Activated naive CD4-positive, alpha-beta T cell treated with anti-CD3 and anti-CD28 coated beads, Interleukin-2, amount 50 U/mL, for 24 hours (primary cell): Measurements from ENCODE around the gene FCSK.
"Not testable (repeated sequence)": the region's sequence is repeated elsewhere in the genome, so short reads cannot be mapped to it uniquely, and the experiment has no call there.

Experiments
- H3K27ac Mint-ChIP-seq: one replicate; pipeline ENCODE4 v1.8.0; 2021; ENCODE audit warnings: mild to moderate bottlenecking, mixed read lengths
- H3K27me3 Mint-ChIP-seq: one replicate; pipeline ENCODE4 v1.8.0; 2021; ENCODE audit warnings: mixed read lengths
- H3K36me3 Mint-ChIP-seq: one replicate; pipeline ENCODE4 v1.8.0; 2021; ENCODE audit warnings: mixed read lengths
- H3K4me1 Mint-ChIP-seq: one replicate; pipeline ENCODE4 v1.8.0; 2021; ENCODE audit warnings: mixed read lengths
- H3K4me3 Mint-ChIP-seq: one replicate; pipeline ENCODE4 v1.8.0; 2021; ENCODE audit warnings: mild to moderate bottlenecking, mixed read lengths
- H3K9me3 Mint-ChIP-seq: one replicate; pipeline ENCODE4 v1.8.0; 2021; ENCODE audit warnings: mixed read lengths

FCSK gene

GRCh38 chr16:70440009-70440692 lies 14.2 kb upstream of the FCSK start:
- peaks cover 33% of the 10 kb centered on the region for H3K4me1 Mint-ChIP-seq
- H3K27me3 Mint-ChIP-seq: no peaks in the 10 kb centered on the region
- no peak overlapping the region for H3K27ac Mint-ChIP-seq
- no peaks in the 10 kb centered on the region for H3K36me3 Mint-ChIP-seq
- H3K9me3 Mint-ChIP-seq: no peaks in the 10 kb centered on the region
- H3K4me3 Mint-ChIP-seq: peak overlapping the region; percentile 81

- Mint-ChIP-seq H3K27ac (peak overlapping the region; percentile 8), H3K27me3 (no peaks in the 10 kb centered on the region), H3K9me3 (no peaks in the 10 kb centered on the region), H3K36me3 (no peaks in the 10 kb centered on the region), H3K4me3 (peak overlapping the region; percentile 39), H3K4me1 (peaks cover 24% of the 10 kb centered on the region)
Measured at GRCh38 chr16:70441406-70441990, 12.9 kb upstream of the FCSK start.

GRCh38 chr16:70442344-70442743 lies 12.1 kb upstream of the FCSK start:
- H3K27ac Mint-ChIP-seq: no peak overlapping the region
- H3K9me3 Mint-ChIP-seq: no peaks in the 10 kb centered on the region
- no peak overlapping the region for H3K4me3 Mint-ChIP-seq
- peaks cover 16% of the 10 kb centered on the region for H3K4me1 Mint-ChIP-seq
- H3K36me3 Mint-ChIP-seq: no peaks in the 10 kb centered on the region
- H3K27me3 Mint-ChIP-seq: no peaks in the 10 kb centered on the region

GRCh38 chr16:70444249-70445063 lies 9.9 kb upstream of the FCSK start:
- Mint-ChIP-seq H3K27me3 (no peaks in the 10 kb centered on the region), H3K9me3 (no peaks in the 10 kb centered on the region), H3K4me1 (peaks cover under 1% of the 10 kb centered on the region), H3K36me3 (no peaks in the 10 kb centered on the region), H3K27ac (no peak overlapping the region), H3K4me3 (no peak overlapping the region)

GRCh38 chr16:70448075-70448474 lies 6.3 kb upstream of the FCSK start:
- H3K4me3 Mint-ChIP-seq: no peak overlapping the region
- H3K36me3 Mint-ChIP-seq: no peaks in the 10 kb centered on the region
- H3K27ac Mint-ChIP-seq: no peak overlapping the region
- H3K9me3 Mint-ChIP-seq: no peaks in the 10 kb centered on the region
- H3K27me3 Mint-ChIP-seq: no peaks in the 10 kb centered on the region
- peaks cover 5% of the 10 kb centered on the region for H3K4me1 Mint-ChIP-seq

GRCh38 chr16:70450142-70451003 lies 4.0 kb upstream of the FCSK start:
- H3K9me3 Mint-ChIP-seq, H3K27ac Mint-ChIP-seq, H3K27me3 Mint-ChIP-seq, H3K4me3 Mint-ChIP-seq, H3K36me3 Mint-ChIP-seq: not testable (repeated sequence)
- peaks cover 16% of the 10 kb centered on the region for H3K4me1 Mint-ChIP-seq

- H3K27ac Mint-ChIP-seq, H3K4me3 Mint-ChIP-seq: not testable (repeated sequence)
Measured at GRCh38 chr16:70451004-70451340, 3.4 kb upstream of the FCSK start.

GRCh38 chr16:70453117-70453891 lies 1.1 kb upstream of the FCSK start:
- peak overlapping the region; percentile 94 for H3K4me3 Mint-ChIP-seq
- H3K36me3 Mint-ChIP-seq: no peaks in the 10 kb centered on the region
- H3K27ac Mint-ChIP-seq: peak overlapping the region; percentile 72
- H3K9me3 Mint-ChIP-seq: no peaks in the 10 kb centered on the region
- H3K4me1 Mint-ChIP-seq: peaks cover 25% of the 10 kb centered on the region
- H3K27me3 Mint-ChIP-seq: no peaks in the 10 kb centered on the region

More at GRCh38 chr16:70451004-70451340, 3.4 kb upstream of the FCSK start:
- not testable (repeated sequence) for H3K36me3 Mint-ChIP-seq, H3K27me3 Mint-ChIP-seq, H3K9me3 Mint-ChIP-seq
- peaks cover 17% of the 10 kb centered on the region for H3K4me1 Mint-ChIP-seq

GRCh38 chr16:70453892-70454221 lies 538 bp upstream of the FCSK start:
- peaks cover 25% of the 10 kb centered on the region for H3K4me1 Mint-ChIP-seq
- no peaks in the 10 kb centered on the region for H3K27me3 Mint-ChIP-seq
- no peaks in the 10 kb centered on the region for H3K9me3 Mint-ChIP-seq
- H3K36me3 Mint-ChIP-seq: no peaks in the 10 kb centered on the region
- H3K4me3 Mint-ChIP-seq: peak overlapping the region; percentile 94
- H3K27ac Mint-ChIP-seq: peak overlapping the region; percentile 90

- no peaks in the 10 kb centered on the region for H3K9me3 Mint-ChIP-seq
- H3K4me3 Mint-ChIP-seq: peak overlapping the region; percentile 94
- no peaks in the 10 kb centered on the region for H3K27me3 Mint-ChIP-seq
- H3K27ac Mint-ChIP-seq: no peak overlapping the region
- H3K4me1 Mint-ChIP-seq: peaks cover 20% of the 10 kb centered on the region
- H3K36me3 Mint-ChIP-seq: no peaks in the 10 kb centered on the region
Measured at GRCh38 chr16:70455910-70456309, 1.5 kb downstream of the FCSK start.

GRCh38 chr16:70457446-70458166 lies 3.2 kb downstream of the FCSK start:
- peak overlapping the region; percentile 11 for H3K4me3 Mint-ChIP-seq
- no peaks in the 10 kb centered on the region for H3K27me3 Mint-ChIP-seq
- no peak overlapping the region for H3K27ac Mint-ChIP-seq
- no peaks in the 10 kb centered on the region for H3K36me3 Mint-ChIP-seq
- H3K9me3 Mint-ChIP-seq: no peaks in the 10 kb centered on the region
- peaks cover 20% of the 10 kb centered on the region for H3K4me1 Mint-ChIP-seq

- Mint-ChIP-seq H3K4me1 (peaks cover 8% of the 10 kb centered on the region), H3K4me3 (no peak overlapping the region), H3K36me3 (no peaks in the 10 kb centered on the region), H3K9me3 (no peaks in the 10 kb centered on the region), H3K27ac (no peak overlapping the region), H3K27me3 (no peaks in the 10 kb centered on the region)
Measured at GRCh38 chr16:70460737-70461261, 6.4 kb downstream of the FCSK start.

GRCh38 chr16:70463235-70463634 lies 8.8 kb downstream of the FCSK start:
- H3K9me3 Mint-ChIP-seq: no peaks in the 10 kb centered on the region
- H3K27me3 Mint-ChIP-seq: no peaks in the 10 kb centered on the region
- no peak overlapping the region for H3K4me3 Mint-ChIP-seq
- H3K4me1 Mint-ChIP-seq: no peaks in the 10 kb centered on the region
- H3K27ac Mint-ChIP-seq: no peak overlapping the region
- H3K36me3 Mint-ChIP-seq: no peaks in the 10 kb centered on the region

GRCh38 chr16:70465999-70466804 lies 11.8 kb downstream of the FCSK start:
- no peaks in the 10 kb centered on the region for H3K36me3 Mint-ChIP-seq
- no peaks in the 10 kb centered on the region for H3K9me3 Mint-ChIP-seq
- no peaks in the 10 kb centered on the region for H3K27me3 Mint-ChIP-seq
- H3K4me1 Mint-ChIP-seq: no peaks in the 10 kb centered on the region
- no peak overlapping the region for H3K4me3 Mint-ChIP-seq
- no peak overlapping the region for H3K27ac Mint-ChIP-seq
